Measurements from ENCODE around the gene NCOA7. TPM values are rescaled to one million over a fixed set of nuclear protein-coding genes. Genes with fewer than 3 reads are reported as not detected.
A peak's percentile ranks its signal among the peaks of the same experiment; 100 is the strongest.

Gene NCOA7
- total RNA-seq, 1 donor from 2014 or later, result 7.7 TPM

DNA sequence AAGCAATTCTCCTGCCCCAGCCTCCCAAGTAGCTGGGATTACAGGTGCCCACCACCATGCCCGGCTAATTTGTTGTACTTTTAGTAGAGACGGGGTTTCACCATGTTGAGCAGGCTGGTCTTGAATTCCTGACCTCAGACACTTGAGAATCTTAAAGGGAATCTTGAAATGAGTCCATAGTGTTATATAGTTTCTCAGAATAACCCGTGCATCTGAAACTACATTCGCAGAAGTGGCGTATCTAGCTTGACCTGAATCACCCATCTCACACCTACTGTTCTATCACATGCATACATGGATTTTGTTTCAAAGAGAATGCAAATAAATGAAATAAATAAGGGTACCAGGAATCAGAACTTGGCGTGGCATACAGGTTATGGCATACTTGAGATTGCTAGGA, 65.0 kb downstream of the NCOA7 start:
- H3K36me3 ChIP-seq, result no peaks in the 10 kb centered on the region
- peaks cover 2% of the 10 kb centered on the region for H3K36me3 Mint-ChIP-seq
- H3K27me3 ChIP-seq, result no peaks in the 10 kb centered on the region
- TF ChIP-seq EZH2phosphoT487 (IDR thresholded peaks at IDR 0.05), result no peak
- TF ChIP-seq, protein P1, sequence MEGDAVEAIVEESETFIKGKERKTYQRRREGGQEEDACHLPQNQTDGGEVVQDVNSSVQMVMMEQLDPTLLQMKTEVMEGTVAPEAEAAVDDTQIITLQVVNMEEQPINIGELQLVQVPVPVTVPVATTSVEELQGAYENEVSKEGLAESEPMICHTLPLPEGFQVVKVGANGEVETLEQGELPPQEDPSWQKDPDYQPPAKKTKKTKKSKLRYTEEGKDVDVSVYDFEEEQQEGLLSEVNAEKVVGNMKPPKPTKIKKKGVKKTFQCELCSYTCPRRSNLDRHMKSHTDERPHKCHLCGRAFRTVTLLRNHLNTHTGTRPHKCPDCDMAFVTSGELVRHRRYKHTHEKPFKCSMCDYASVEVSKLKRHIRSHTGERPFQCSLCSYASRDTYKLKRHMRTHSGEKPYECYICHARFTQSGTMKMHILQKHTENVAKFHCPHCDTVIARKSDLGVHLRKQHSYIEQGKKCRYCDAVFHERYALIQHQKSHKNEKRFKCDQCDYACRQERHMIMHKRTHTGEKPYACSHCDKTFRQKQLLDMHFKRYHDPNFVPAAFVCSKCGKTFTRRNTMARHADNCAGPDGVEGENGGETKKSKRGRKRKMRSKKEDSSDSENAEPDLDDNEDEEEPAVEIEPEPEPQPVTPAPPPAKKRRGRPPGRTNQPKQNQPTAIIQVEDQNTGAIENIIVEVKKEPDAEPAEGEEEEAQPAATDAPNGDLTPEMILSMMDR (IDR thresholded peaks at IDR 0.05), result no peak
- TF ChIP-seq EZH2 (IDR thresholded peaks at IDR 0.05), result no peak
- no peaks in the 10 kb centered on the region for H3K27me3 Mint-ChIP-seq (ENCODE audit: insufficient read depth, low read depth)
- H3F3A ChIP-seq (ENCODE audit: low read depth), result no peaks in the 10 kb centered on the region
- H3K9me3 Mint-ChIP-seq, result peaks cover 6% of the 10 kb centered on the region
- H3K4me1 Mint-ChIP-seq, result no peaks in the 10 kb centered on the region
- H3K79me2 ChIP-seq (ENCODE audit: low read depth), result no peaks in the 10 kb centered on the region
- no peak overlapping the region for H3K27ac Mint-ChIP-seq
- no peak overlapping the region for H3K4me2 ChIP-seq
- H3K9ac ChIP-seq, result no peak overlapping the region
- no peak overlapping the region for H3K4me3 Mint-ChIP-seq
- H3K9me3 ChIP-seq (ENCODE audit: low read depth), result no peaks in the 10 kb centered on the region
- no peak for DNase-seq (ENCODE audit: low spot score)
- H3K27ac ChIP-seq, result no peak overlapping the region
- no peaks in the 10 kb centered on the region for H4K20me1 ChIP-seq (ENCODE audit: low read depth)
- H2AFZ ChIP-seq (replicated peaks), result no peak overlapping the region
- H3K4me3 ChIP-seq, result no peak overlapping the region
- no peaks in the 10 kb centered on the region for H3K4me1 ChIP-seq

DNA sequence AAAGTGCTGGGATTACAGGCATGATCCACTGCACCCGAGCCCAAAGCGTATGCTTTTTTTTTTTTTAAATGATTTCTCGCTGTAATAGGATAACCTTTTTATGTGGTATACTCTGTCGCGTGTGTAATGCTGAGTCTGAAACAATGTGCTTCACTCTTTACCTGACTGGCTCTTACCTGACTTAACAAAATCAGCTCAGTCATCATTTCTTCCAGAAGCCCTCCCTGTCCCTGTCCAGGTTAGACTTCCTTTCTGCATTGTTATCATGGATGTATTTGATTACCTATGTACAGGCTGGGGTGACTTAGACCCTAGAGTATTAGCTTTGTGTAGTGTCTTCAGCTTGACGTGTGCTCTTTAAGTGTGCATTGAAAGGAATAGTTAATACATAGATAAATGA, 67.1 kb downstream of the NCOA7 start:
- Mint-ChIP-seq H3K27ac (no peak overlapping the region), H3K9me3 (no peaks in the 10 kb centered on the region), H3K36me3 (no peaks in the 10 kb centered on the region), H3K27me3 (ENCODE audit: insufficient read depth, low read depth) (no peaks in the 10 kb centered on the region), H3K4me1 (no peaks in the 10 kb centered on the region), H3K4me3 (no peak overlapping the region)
- Histone ChIP-seq H3K36me3 (no peaks in the 10 kb centered on the region), H3F3A (ENCODE audit: low read depth) (no peaks in the 10 kb centered on the region), H3K4me2 (no peak overlapping the region), H3K4me1 (no peaks in the 10 kb centered on the region), H3K9me3 (ENCODE audit: low read depth) (no peaks in the 10 kb centered on the region), H3K79me2 (ENCODE audit: low read depth) (no peaks in the 10 kb centered on the region), H3K27ac (no peak overlapping the region), H3K4me3 (no peak overlapping the region), H4K20me1 (ENCODE audit: low read depth) (no peaks in the 10 kb centered on the region), H3K9ac (no peak overlapping the region), H3K27me3 (no peaks in the 10 kb centered on the region), H2AFZ (replicated peaks) (no peak overlapping the region)
- no peak for TF ChIP-seq EZH2 (IDR thresholded peaks at IDR 0.05)
- TF ChIP-seq EZH2phosphoT487 (IDR thresholded peaks at IDR 0.05), result no peak
- TF ChIP-seq, protein P1 (IDR thresholded peaks at IDR 0.05), result no peak
- DNase-seq (ENCODE audit: low spot score), result no peak

DNA sequence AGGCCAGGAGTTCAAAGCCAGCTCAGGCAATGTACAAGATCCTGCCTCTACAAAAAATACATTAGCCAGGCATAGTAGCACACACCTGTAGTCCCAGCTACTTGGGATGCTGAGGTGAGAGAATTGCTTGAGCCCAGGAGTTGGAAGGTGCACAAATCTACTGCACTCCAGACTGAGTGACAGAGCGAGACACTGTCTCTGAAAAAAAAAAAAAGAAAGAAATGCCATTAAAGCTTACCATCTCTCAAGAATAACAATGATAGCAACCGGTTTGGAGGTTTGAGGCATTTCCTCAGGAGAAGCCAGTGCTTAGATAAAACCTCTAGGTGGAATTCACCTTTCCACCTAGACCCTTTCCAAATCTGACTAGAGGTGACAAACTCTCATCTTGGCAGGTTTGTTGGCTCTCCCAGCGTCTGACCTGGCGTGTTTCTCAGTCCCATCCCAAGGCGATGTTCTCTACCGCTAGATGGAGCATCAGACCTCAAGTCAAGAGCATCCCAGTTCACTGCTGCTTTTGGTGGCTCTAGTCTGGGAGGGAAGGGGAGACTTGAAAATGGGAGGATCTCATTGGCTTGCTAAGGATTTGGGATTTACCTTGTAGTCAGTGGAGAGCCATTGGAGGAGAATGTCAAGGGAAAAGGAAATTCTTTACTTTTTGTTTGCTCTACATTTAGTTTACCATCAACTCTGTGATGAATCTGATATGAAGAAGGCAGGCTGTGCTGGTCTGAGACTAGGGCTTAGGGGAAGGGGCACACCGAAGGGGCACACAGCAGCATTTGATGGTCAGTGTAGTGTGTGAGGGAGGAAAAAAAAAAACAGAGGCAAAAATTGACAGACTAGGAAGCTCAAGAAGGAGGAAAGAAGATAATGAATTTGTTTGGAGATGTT, 67.9 kb downstream of the NCOA7 start:
- H3K4me3 Mint-ChIP-seq, result no peak overlapping the region
- TF ChIP-seq, protein P1 (IDR thresholded peaks at IDR 0.05), result peak; percentile 76
- TF ChIP-seq EZH2phosphoT487 (IDR thresholded peaks at IDR 0.05) (no peak), EZH2 (IDR thresholded peaks at IDR 0.05) (no peak)
- no peak overlapping the region for H3K27ac ChIP-seq
- H3K79me2 ChIP-seq (ENCODE audit: low read depth), result no peaks in the 10 kb centered on the region
- no peaks in the 10 kb centered on the region for H4K20me1 ChIP-seq (ENCODE audit: low read depth)
- no peak overlapping the region for H2AFZ ChIP-seq (replicated peaks)
- peak; percentile 83 for DNase-seq (ENCODE audit: low spot score)
- no peaks in the 10 kb centered on the region for H3K4me1 Mint-ChIP-seq
- no peaks in the 10 kb centered on the region for H3K4me1 ChIP-seq
- no peaks in the 10 kb centered on the region for H3K9me3 ChIP-seq (ENCODE audit: low read depth)
- no peaks in the 10 kb centered on the region for H3K27me3 ChIP-seq
- no peaks in the 10 kb centered on the region for H3K36me3 Mint-ChIP-seq
- no peaks in the 10 kb centered on the region for H3K27me3 Mint-ChIP-seq (ENCODE audit: insufficient read depth, low read depth)
- H3K27ac Mint-ChIP-seq, result no peak overlapping the region
- no peak overlapping the region for H3K9ac ChIP-seq
- no peak overlapping the region for H3K4me2 ChIP-seq
- H3K9me3 Mint-ChIP-seq, result no peaks in the 10 kb centered on the region
- H3F3A ChIP-seq (ENCODE audit: low read depth), result no peaks in the 10 kb centered on the region
- H3K36me3 ChIP-seq, result no peaks in the 10 kb centered on the region
- no peak overlapping the region for H3K4me3 ChIP-seq
